DMS114 treated with DMSO at 0.1 percent for 48 hours (cell line): Measurements from ENCODE around the gene RLN3.

Source experiments
- DNase-seq: peaks from one replicate; lab custom pipeline; 2025; ENCODE audit not compliant: unreplicated experiment; lab: John Stamatoyannopoulos, UW

The RLN3 gene

DNA sequence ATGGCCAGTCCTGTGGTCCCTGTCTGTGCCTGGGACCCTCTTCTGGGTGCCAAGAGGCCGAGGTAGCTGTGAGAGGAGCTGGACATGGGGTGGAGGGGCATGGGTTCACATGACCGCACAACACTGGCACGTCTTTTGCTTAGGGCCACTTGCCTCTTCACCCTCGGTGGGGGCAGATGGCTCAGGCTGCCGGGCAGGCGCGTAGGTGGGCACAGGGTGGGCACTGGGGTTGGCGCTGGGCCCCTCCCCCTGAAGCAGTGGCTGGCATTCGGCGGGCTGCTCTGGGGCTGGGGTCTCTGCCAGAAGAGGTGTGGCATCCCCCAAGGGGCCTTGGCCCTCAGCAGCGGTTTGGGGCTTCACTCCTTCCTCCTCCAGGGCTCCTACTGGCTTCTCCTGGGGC is 25.6 kb downstream of the RLN3 start:
- no peak for DNase-seq

DNA sequence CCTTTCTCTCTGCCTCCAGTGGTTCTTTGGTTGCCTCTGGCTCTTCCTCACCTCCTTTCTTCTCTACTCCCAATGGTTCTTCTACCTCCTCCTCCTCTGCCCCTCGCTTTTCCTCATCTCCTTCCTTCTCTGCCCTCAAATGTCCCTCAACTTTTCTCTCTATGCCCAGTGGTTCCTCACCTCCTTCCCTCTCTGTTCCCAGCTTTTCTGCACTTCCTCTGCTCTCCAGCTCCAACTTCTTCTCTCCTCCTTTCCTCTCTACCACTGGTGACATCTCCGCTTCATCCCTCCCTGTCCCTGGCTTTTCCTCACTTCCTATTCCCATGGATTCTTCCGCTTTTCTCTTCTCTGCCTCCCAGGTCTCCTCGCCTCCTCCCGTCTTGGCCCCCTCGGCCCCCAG is 26.2 kb downstream of the RLN3 start:
- DNase-seq = no peak

DNA sequence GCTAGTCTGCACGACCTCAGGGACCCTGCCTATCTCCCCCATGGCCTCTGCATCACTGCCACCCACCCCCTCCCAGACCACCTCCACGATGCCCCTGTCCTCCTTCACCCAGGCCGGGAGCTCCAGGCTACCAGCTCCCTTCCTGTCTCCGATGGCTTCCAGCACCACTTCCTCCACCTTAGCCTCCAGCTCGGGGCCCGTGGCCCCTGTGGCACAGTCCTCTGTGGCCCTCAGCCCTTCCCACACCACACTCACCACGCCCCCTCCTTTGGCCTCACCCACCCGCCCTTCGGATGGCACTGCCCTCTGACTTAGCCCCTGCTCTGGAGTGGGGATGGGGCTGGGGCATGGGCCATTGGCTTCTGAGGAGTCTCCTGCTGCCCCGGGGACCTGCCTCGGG is 26.8 kb downstream of the RLN3 start:
- no peak for DNase-seq

DNA sequence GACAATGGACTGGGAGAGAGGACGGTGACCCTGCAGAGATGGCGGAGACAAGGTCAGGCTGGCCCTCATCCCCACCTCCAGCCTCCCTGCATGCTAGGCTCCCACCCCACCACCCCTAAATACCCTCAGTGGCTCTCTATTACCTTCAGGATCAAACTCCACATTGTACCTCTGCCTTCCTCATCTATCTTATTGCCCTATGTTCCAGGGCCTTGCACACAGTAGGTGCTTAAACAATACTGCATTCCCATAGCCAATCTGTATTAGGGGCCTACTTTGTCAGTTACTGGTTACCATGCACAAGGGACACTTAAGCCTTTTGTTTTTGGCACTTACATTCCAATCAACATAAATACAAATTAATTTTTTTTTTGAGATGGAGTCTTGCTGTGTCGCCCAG is 27.4 kb downstream of the RLN3 start:
- no peak for DNase-seq

DNA sequence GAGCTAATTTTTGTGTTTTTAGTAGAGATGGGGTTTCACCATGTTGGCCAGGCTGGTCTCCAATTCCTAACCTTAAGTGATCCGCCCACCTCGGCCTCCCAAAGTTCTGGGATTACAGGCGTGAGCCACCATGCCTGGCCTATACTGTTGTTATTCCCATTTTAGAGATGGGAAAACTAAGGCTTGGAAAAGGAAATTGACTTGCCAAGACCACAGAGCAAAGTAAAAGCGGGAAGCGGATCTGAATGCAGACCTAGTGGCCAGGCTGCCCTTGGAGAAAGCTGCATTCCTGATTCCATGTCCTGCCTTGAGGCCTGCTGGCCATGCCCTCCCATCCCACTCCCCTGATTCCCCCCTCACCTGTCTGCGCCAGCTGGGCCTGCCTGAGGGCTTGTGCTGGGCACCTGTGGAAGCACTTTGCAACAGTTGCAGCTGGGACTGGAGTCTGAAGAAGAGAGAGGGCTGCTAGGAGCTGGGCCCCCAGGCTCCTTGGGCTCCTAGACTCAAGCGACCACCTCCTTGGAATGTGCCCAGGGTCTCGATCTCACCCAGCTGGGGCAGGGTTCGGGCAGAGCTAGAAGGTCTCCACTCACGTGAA is 28.2 kb downstream of the RLN3 start:
- no peak for DNase-seq

DNA sequence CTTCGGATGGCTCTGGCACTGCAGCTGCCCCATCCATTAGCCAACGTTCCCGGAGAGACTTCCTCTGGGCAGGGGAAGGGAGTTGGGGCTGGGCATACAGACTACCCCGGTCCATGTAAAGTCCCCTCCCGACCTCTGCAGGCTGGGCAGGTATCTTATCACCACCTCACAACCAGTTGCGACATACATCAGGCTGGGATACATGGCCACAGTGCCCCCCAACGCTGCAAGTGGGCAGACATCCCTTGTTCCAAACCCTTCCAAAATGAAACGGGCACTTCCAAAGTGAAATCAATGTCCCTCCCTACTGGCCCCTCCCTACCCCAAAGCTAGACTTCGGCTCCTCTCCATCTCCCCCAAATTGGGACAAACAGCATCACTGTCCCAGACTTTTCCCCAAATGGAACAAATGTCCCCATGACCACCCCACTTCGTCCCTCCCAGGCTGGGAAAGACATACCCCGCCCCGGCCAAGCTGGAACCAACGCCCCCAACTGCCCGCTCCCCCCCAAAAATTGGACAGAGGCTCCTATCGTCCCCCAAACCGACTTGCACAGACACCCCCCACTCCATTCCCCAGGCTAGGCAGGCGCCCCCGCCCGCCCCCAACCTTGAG is 28.9 kb downstream of the RLN3 start:
- DNase-seq = no peak

DNA sequence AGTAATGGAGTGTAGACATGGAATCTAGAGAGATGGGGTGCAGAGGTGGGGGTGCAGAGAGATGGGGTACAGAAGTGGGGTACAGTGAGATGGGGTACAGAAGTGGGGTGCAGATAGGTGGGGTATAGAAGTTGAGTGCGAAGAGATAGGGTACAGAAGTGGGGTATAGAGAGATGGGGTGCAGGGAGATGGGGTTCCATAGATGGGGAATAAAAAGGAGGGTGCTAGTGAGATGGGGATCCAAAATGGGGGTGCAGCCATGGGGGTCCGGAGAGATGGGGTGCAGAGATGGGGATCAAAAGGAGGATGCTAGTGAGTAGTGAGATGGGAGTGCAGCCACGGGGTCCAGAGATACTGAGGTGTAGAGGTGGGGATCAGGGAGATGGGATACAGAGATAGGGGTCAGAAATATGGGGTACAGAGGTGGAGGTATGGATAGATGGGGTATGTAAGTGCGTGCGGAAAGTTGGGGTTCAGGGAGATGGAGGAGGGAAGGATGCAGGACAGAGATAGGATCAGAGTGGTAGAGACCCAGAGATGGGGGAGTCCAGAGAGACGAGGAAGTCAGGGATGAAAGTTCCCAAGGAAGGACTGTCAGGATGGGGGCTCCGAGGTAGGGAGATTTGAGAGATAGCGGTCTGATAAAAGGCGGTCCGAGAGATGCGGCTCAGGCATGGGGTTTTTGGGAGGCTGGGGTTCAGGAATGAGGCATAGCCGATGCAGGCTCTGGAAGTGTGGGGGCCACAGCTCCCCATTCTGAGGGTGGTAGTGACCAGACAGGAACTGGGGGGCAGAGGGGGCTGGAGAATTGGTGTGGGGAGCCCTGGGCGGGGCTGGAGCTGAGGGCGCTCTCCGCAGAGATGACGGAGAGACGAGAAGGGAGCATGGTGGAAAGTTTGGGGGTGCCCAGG is 30.5 kb downstream of the RLN3 start:
- DNase-seq = no peak

DNA sequence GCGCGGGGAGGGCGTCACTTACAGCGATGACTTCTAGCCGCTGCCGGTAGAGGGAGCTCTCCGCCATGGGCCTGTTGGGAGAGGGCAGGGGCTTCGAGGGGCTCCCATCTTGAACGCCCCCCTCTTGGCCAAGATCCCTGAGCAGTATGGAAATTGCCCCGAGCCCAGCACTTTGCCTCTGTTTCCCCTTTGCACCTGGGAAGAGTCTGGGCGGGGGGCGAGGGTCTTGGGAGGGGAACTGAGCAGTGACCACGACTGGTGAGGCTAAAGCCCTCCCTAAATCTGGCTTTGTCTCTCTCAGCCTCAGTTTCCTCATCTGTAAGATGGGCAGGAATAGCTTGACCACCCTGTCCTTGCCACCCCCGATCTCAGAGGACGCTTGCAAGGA is 31.1 kb downstream of the RLN3 start:
- no peak for DNase-seq

DNA sequence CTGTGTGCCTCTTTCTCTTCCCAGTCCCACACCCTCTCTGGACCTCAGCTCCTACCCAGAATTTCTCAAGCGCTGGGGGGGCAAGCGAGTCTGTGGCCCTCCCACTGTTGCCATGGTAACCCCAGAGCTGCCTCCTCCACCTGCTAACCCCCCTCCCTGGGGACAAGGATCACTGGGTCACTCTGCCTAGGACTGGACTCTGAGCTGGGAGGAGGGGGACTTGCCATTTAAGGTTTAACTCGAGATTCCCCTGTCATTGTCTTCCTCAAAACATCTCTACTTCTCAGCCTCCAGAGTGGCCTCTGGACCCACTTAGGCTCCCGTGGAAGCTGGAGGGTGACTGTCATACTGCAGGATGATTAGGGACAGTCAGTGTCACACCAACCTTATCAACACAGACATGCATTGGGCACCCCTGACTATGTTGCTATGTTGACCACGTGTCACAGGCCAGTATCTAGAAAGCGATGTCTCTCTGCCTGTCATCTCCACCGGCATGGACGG is 31.8 kb downstream of the RLN3 start:
- DNase-seq = no peak

DNA sequence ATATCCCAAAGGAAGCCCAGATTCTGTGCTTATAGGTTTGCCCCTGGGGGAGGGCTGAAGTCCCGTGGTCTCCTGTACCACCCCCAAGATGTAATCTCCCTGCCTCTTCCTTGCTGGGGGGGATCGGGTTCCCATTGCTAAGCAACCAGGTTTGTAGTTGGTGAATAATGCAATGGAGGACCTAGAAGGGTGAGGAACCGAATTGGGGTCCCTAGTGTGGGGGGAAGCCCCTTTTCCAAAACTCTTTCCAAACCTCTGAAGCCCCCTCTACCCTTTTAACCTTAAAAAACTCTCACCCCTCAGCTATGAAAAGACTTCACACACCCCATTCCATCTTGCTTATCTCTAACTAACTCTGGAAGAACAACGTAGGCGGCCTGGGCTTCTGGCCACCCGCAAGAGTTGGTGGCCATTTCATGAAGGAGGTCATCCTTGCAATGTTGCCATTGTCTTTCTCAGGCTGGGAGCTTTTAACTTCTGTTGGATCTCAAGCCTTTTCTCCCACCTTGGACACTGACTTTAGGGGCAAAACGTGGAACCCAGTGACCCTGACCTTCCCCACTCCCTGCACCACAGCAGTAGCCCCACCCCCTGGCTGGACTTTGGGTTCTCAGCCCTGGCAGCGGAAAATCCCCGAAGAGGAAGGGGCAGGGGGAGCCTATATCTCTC is 33.3 kb downstream of the RLN3 start:
- DNase-seq = no peak

DNA sequence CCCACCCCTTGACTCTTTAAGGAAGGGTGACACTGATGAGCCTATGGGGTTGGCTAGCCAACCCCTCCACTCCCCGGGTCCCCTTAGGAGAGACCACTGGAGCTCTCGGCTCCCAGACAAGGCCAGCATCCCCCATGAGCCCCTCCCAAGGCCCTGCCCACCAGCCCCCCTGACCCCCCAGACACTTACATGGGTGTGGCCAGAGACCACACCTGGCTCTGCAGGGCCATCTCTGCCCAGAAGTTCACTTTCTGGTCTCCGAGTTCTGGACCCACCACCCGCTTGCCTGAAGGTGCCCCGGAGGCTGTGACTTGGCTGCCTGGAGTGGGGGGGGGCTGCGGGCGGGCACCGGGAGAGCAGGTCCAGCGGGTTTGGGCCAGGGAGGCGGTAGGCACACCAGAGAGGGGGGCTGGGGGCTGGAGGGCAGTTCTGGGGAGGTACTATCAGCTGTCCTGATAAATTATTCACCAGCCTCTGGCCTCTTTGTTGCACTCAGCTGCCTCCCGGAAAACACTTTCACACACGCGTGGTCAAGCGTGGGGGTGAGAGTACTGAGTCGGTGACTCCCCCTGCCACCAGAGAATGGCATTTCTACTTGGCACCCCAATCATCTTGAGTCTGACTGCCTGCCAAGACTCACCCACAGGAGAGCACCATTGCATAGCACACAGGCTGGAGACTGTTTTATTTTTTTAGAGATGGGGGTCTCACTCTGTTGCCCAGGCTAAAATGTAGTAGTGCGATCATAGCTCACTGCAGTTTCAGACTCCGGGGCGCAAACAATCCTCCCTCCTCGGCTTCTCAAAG is 34.0 kb downstream of the RLN3 start, which contains the start of gene PALM3:
TSS of gene PALM3 (minus strand) at position 326 of the 807 bp plus-strand sequence. CDS start at position 230, 96 bp downstream.
- DNase-seq = no peak

DNA sequence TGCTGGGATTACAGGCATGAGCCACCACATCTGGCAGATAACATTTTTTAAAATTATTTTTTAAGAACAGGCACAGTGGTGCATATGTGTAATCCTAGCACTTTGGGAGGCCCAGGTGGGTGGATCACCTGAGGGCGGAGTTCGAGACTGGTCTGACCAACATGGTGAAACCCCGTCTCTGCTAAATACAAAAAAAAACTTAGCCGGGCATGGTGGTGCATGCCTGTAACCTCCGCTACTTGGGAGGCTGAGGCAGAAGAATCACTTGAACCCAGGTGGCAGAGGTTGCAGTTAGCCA is 34.6 kb downstream of the RLN3 start:
- no peak for DNase-seq

DNA sequence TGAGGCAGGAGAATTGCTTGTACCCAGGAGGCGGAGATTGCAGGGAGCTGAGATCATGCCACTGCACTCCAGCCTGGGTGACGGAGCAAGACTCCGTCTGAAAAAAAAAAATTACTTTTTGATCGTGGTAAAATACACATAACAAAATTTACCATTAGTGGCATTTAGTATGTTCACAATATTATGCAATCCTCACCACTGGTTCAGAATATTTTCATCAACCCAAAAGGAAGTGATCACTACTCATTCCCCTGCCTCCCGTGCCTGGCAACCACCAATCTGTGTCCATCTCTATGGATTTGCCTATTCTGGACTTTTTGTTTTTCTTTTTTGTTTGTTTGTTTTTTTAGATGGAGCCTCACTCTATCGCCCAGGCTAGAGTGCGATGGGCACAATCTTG is 35.2 kb downstream of the RLN3 start:
- no peak for DNase-seq

DNA sequence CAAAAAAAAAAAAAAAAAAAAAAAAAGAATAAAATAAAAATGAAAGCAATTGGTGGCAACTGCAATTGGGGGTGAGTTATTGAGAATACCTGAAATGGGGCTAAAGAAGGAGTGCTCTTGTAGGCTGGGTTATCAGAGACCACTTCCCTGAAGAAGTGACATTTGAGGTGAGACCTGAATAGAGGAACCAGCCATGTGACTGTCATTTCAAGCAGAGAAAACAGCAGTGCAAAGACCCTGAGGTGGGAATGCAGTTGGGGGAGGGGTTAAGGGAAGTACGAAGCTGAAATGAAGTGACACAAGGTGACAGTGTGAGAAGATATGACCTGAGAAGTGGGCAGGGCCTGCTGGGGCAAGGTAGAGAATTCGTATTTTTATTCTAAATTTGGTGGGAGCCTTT is 38.2 kb downstream of the RLN3 start:
- DNase-seq = no peak

DNA sequence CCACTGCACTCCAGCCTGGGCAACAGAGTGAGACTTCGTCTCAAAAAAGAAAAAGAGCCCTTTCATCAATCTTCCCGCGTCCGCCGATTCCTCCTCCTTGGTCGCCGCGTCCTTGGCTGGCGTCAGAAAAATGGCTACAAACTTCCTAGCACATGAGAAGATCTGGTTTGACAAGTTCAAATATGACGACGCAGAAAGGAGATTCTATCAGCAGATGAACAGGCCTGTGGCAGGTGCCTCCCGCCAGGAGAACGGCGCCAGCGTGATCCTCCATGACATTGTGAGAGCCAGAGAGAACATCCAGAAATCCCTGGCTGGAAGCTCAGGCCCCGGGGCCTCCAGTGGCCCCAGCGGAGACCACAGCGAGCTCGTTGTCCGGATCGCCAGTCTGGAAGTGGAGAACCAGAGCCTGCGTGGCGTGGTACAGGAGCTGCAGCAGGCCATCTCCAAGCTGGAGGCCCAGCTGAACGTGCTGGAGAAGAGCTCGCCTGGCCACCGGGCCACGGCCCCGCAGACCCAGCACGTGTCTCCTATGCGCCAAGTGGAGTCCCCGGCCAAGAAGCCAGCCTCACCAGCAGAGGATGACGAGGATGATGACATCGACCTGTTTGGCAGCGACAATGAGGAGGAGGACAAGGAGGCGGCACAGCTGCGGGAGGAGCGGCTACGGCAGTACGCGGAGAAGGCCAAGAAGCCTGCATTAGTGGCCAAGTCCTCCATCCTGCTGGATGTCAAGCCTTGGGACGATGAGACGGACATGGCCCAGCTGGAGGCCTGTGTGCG is 42.5 kb downstream of the RLN3 start:
- no peak for DNase-seq

DNA sequence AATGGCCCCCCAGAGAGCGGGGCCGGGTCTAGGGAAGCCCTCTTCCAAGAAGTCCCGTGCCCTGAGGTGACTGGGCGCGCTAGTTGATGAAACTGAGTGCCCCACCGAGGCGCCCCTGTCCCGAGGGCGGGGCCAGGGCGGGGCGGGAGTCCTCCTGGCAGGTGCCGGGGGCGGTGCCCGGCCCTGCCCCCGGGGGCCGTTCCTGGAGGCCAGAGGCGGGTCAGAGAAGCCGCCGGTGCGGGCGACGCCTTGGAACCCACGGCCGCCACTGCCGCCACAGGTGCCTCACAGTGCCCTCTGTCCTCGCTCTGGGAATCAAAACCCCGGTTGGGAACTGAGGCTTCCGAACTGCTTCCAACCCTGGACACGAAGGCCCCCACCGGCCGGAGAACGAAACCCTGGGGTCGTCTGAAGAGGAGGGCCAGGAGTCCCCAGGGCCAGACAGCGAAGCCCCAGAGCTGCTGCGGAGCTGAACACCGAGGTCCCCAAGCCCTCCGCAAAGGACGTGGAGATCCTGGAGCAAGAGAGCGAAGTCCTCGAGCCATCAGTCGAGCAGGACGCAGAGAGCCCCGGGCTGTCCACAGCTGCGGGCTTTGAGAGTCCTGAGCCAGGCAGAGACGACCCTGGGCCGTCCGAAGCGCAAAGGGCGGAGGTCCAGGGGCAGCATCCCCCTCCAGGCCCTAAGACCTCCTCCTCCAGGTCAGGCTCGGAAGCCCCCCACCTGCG is 44.8 kb downstream of the RLN3 start, which contains the start of gene MISP3:
TSS of gene MISP3 (plus strand) at position 252 of the 726 bp plus-strand sequence. CDS start 524 bp downstream, outside the sequence.
- DNase-seq = no peak

DNA sequence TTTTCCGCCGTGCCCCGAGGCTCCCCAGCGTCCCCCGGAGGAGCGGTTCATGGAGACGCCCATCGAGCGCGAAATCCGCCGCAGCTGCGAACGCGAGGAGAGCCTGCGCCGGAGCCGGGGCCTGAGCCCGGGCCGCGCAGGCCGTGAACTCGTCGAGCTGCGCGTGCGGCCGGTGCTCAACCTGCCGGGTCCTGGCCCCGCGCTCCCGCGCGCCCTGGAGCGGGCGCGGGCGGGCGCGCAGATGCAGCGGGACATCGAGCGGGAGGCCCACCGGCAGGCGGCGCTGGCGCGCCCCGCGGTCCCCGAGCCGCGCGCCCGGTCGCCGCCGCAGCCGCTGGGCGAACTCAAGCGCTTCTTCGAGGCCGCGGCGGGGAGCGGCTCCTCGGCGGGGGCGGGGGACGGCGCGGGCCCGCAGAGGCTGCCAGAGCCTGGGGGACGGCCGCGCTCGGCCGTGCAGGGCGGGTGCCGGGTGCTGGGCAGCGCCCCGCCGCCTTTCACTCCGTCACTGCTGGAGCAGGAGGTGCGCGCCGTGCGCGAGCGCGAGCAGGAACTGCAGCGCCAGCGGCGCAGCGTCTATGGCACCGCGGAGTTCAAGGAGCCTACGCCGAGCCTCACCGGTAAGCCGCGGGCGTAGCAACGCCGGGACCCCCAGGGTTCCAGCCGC is 45.4 kb downstream of the RLN3 start:
- DNase-seq = peak; percentile 32

DNA sequence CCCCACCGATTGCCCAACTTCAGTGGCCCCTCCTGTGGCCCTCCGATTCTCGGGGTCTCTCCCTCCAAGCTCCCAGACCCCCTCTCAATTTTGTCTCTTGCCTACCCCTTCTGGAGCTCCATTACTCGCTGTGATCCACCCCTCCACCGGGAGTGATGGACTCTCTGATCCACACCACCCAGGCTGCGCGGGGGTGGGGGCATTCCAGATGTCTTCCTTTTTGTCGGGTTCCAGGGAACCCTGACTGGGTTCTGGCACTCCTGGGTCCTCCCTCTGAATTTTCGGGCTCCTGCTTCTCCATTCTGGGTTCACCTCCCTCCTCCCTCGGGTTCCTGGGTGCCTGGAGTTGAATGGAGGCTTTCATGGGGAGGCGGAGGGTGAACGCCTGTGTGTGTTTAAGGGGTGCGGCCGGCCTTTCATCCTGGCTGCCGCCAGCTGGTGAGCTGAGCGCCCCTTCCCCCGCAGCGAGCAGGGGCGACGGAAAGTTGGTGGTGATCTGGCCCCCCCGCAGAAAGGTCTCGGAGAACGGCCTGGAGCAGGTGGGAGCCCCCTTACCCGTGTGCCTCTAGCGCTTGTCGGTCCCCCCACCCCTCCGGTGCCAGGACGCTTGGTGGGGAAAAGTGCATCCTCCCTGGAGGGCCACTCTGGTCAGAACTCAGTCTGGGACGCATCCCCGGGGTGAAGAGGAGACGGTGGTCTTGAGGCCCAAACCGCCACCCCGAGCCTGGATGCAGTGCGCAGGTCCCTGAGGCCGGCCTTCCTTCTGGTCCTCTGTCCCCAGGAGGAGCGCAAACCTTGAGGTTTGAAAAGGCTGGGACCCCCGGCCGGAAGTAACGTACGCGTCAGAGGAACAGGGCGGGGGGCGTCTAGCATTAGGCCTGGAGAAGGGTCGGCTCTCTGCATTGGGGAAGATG is 46.2 kb downstream of the RLN3 start:
- no peak for DNase-seq
